Liver (tissue), 9 donors: ENCODE data around the gene RCBTB1. TPM values are rescaled to one million over a fixed set of nuclear protein-coding genes. Genes with fewer than 3 reads are reported as not detected.
"Not testable (repeated sequence)": the region's sequence is repeated elsewhere in the genome, so short reads cannot be mapped to it uniquely, and the experiment has no call there.

Experiments
- DNase-seq: peaks from one replicate; pipeline ENCODE4 v3.0.0-alpha.2; 2017; ENCODE audit warnings: low spot score
- H3K27ac ChIP-seq, 2 donors: one replicate each; pipeline ENCODE4 v1.7.0; 2013; ENCODE audit warnings: inconsistent platforms in 2 of 2, low read length in 2 of 2, control low read depth in 1 of 2, low read depth in 1 of 2, mild to moderate bottlenecking in 1 of 2
- H3K27me3 ChIP-seq, 4 donors: one replicate each; pipeline versions ENCODE4 v1.6.1 to v1.7.0; 2013; ENCODE audit warnings: low read length in 3 of 4, inconsistent platforms in 1 of 4, mild to moderate bottlenecking in 1 of 4, moderate library complexity in 1 of 4; ENCODE audit not compliant: control insufficient read depth in 4 of 4, insufficient read depth in 4 of 4
- H3K36me3 ChIP-seq, 4 donors: one replicate each; pipeline versions ENCODE4 v1.6.1 to v1.7.0; 2013; ENCODE audit warnings: low read length in 3 of 4, mild to moderate bottlenecking in 3 of 4, low read depth in 1 of 4, moderate library complexity in 1 of 4; ENCODE audit not compliant: control insufficient read depth in 4 of 4, insufficient read depth in 3 of 4
- H3K4me1 ChIP-seq, 4 donors: one replicate each; pipeline versions ENCODE4 v1.6.1 to v1.7.0; 2013; ENCODE audit warnings: low read length in 3 of 4, mild to moderate bottlenecking in 3 of 4, moderate library complexity in 1 of 4; ENCODE audit not compliant: control insufficient read depth in 4 of 4, insufficient read depth in 4 of 4
- H3K4me3 ChIP-seq, 3 donors: one replicate each; pipeline versions ENCODE4 v1.6.1 to v1.7.0; 2013; ENCODE audit warnings: low read length in 3 of 3, control low read depth in 1 of 3, low read depth in 1 of 3, mild to moderate bottlenecking in 1 of 3
- H3K9ac ChIP-seq, 2 donors: one replicate each; pipeline ENCODE4 v1.7.0; 2013; ENCODE audit warnings: low read length in 2 of 2, mild to moderate bottlenecking in 2 of 2, moderate library complexity in 2 of 2, control low read depth in 1 of 2, low read depth in 1 of 2
- H3K9me3 ChIP-seq, 4 donors: one replicate each; pipeline versions ENCODE4 v1.6.1 to v1.7.0; 2013; ENCODE audit warnings: low read length in 3 of 4; ENCODE audit not compliant: control insufficient read depth in 4 of 4
- EGR1 ChIP-seq, 2 donors: IDR thresholded peaks; 2 replicates each; pipeline ENCODE4 v1.6.1; 2016 to 2018; ENCODE audit warnings: antibody characterized with exemption in 2 of 2, low read depth in 2 of 2
- FOXA2 ChIP-seq: IDR thresholded peaks from 2 replicates; pipeline ENCODE4 v1.6.1; 2016; ENCODE audit warnings: antibody characterized with exemption
- GABPA ChIP-seq, 2 donors: IDR thresholded peaks in 1 of 2; conservative IDR thresholded peaks in 1 of 2; 2 replicates each; pipeline ENCODE4 v1.6.1; 2016; ENCODE audit warnings: antibody characterized with exemption in 2 of 2, mild to moderate bottlenecking in 1 of 2, moderate library complexity in 1 of 2
- HNF4G ChIP-seq: IDR thresholded peaks from 2 replicates; pipeline ENCODE4 v1.6.1; 2016; ENCODE audit warnings: antibody characterized with exemption
- JUND ChIP-seq, 2 donors: IDR thresholded peaks; 2 replicates each; pipeline ENCODE4 v1.6.1; 2016; ENCODE audit warnings: antibody characterized with exemption in 2 of 2
- NR2F2 ChIP-seq: IDR thresholded peaks from 2 replicates; pipeline ENCODE4 v1.6.1; 2016; ENCODE audit warnings: antibody characterized with exemption
- RAD21 ChIP-seq, 2 donors: IDR thresholded peaks; 2 replicates each; pipeline ENCODE4 v1.6.1; 2016; ENCODE audit warnings: antibody characterized with exemption in 2 of 2, mild to moderate bottlenecking in 2 of 2
- SP1 ChIP-seq: IDR thresholded peaks from 2 replicates; pipeline ENCODE4 v1.6.1; 2018; ENCODE audit warnings: antibody characterized with exemption, mild to moderate bottlenecking
- TAF1 ChIP-seq: conservative IDR thresholded peaks from 2 replicates; pipeline ENCODE4 v1.6.1; 2016; ENCODE audit warnings: antibody characterized with exemption, mild to moderate bottlenecking
- YY1 ChIP-seq: IDR thresholded peaks from 2 replicates; pipeline ENCODE4 v1.6.1; 2016; ENCODE audit warnings: antibody characterized with exemption, mild to moderate bottlenecking
- WGBS: extraction: QIAGEN DNeasy Blood & Tissue Kit; methylation state at CpG from one replicate; pipeline ENCODE4 v1.1.7; 2013; 5-methylcytosine and 5-hydroxymethylcytosine counted together
- polyA plus RNA-seq, 2 donors: library from polyadenylated mRNA; stranded (reverse) in 1 of 2; unstranded in 1 of 2; fragments of 200-250 nt in 1 of 2; fragments of >200 nt in 1 of 2; fragmentation: Nextera tagmentation in 1 of 2; extraction: Ambion mirVana in 1 of 2; gene quantifications; one replicate each; pipeline versions ENCODE4 v1.2.1 to v1.2.3, GENCODE V29; 2013 to 2015
- total RNA-seq, 2 donors: library from RNA; depleted of rRNA; stranded (reverse); fragments of >200 nt; gene quantifications; one replicate each; pipeline ENCODE4 v1.2.3, GENCODE V29; 2014
- TF ChIP-seq, protein P1 (sequence below): IDR thresholded peaks from 2 replicates; pipeline ENCODE4 v1.6.1; 2016; ENCODE audit warnings: antibody characterized with exemption, mild to moderate bottlenecking
- TF ChIP-seq, protein P2 (sequence below): IDR thresholded peaks from 2 replicates; pipeline ENCODE4 v1.6.1; 2016; ENCODE audit warnings: antibody characterized with exemption
- TF ChIP-seq, protein P3 (sequence below): IDR thresholded peaks from 2 replicates; pipeline ENCODE4 v1.6.1; 2016; ENCODE audit warnings: antibody characterized with exemption
- TF ChIP-seq, protein P4 (sequence below): IDR thresholded peaks from 2 replicates; pipeline ENCODE4 v1.6.1; 2016; ENCODE audit warnings: antibody characterized with exemption
- donor health status: healthy.
- donor health status: healthy.
- donor health status: healthy.
- donor health status: healthy.
- donor health status: healthy.

Gene RCBTB1
- total and polyA plus RNA-seq, 4 donors = 3.9 to 9.0 (median 6.5) TPM

DNA sequence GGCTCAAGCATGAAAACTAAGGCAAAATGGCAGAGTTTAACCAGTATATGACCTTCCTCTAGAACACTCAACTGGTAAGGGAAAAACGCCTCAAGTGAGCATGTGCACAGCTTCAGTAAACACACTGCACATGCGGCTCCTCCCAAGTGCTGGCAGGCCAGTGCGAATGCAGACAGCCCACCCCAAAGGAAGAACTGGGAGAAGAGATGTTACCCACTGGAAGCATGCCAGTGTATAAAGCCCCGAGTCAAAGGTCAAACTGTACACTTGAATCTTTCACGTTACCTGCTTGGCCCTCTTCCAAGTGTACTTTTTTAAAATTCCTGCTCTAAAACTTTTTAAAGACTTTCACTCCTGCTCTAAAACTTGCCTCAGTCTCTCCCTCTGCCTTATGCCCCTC, 19.2 kb upstream of the RCBTB1 start:
- DNase-seq = no peak
- WGBS = 36% methylated on average over 5 of the region's 5 CpGs
- Histone ChIP-seq H3K4me3 (no peak overlapping the region), H3K27ac (no peak overlapping the region), H3K36me3 (no peaks in the 10 kb centered on the region), H3K9me3 (no peaks in the 10 kb centered on the region), H3K4me1 (peaks cover 0 to 6% (median 2%) of the 10 kb centered on the region in 4 donors), H3K27me3 (no peaks in the 10 kb centered on the region), H3K9ac (no peak overlapping the region)
- TF ChIP-seq YY1 = no peak
- no peak for TF ChIP-seq EGR1 (IDR thresholded peaks at IDR 0.05; ENCODE audit: low read depth in 2 of 2)
- TF ChIP-seq SP1 = no peak
- no peak for TF ChIP-seq RAD21 (IDR thresholded peaks at IDR 0.05)
- TF ChIP-seq GABPA (IDR thresholded peaks at IDR 0.05 in 1 of 2, conservative IDR thresholded peaks at IDR 0.05 in 1 of 2) = no peak
- TF ChIP-seq FOXA2 = no peak
- no peak for TF ChIP-seq TAF1
- TF ChIP-seq NR2F2 = no peak
- TF ChIP-seq HNF4G = no peak
- TF ChIP-seq, protein P1, sequence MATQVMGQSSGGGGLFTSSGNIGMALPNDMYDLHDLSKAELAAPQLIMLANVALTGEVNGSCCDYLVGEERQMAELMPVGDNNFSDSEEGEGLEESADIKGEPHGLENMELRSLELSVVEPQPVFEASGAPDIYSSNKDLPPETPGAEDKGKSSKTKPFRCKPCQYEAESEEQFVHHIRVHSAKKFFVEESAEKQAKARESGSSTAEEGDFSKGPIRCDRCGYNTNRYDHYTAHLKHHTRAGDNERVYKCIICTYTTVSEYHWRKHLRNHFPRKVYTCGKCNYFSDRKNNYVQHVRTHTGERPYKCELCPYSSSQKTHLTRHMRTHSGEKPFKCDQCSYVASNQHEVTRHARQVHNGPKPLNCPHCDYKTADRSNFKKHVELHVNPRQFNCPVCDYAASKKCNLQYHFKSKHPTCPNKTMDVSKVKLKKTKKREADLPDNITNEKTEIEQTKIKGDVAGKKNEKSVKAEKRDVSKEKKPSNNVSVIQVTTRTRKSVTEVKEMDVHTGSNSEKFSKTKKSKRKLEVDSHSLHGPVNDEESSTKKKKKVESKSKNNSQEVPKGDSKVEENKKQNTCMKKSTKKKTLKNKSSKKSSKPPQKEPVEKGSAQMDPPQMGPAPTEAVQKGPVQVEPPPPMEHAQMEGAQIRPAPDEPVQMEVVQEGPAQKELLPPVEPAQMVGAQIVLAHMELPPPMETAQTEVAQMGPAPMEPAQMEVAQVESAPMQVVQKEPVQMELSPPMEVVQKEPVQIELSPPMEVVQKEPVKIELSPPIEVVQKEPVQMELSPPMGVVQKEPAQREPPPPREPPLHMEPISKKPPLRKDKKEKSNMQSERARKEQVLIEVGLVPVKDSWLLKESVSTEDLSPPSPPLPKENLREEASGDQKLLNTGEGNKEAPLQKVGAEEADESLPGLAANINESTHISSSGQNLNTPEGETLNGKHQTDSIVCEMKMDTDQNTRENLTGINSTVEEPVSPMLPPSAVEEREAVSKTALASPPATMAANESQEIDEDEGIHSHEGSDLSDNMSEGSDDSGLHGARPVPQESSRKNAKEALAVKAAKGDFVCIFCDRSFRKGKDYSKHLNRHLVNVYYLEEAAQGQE = no peak
- TF ChIP-seq, protein P2, sequence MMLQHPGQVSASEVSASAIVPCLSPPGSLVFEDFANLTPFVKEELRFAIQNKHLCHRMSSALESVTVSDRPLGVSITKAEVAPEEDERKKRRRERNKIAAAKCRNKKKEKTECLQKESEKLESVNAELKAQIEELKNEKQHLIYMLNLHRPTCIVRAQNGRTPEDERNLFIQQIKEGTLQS = no peak
- no peak for TF ChIP-seq JUND (IDR thresholded peaks at IDR 0.05)
- TF ChIP-seq, protein P3, sequence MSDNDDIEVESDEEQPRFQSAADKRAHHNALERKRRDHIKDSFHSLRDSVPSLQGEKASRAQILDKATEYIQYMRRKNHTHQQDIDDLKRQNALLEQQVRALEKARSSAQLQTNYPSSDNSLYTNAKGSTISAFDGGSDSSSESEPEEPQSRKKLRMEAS = no peak
- TF ChIP-seq, protein P4, sequence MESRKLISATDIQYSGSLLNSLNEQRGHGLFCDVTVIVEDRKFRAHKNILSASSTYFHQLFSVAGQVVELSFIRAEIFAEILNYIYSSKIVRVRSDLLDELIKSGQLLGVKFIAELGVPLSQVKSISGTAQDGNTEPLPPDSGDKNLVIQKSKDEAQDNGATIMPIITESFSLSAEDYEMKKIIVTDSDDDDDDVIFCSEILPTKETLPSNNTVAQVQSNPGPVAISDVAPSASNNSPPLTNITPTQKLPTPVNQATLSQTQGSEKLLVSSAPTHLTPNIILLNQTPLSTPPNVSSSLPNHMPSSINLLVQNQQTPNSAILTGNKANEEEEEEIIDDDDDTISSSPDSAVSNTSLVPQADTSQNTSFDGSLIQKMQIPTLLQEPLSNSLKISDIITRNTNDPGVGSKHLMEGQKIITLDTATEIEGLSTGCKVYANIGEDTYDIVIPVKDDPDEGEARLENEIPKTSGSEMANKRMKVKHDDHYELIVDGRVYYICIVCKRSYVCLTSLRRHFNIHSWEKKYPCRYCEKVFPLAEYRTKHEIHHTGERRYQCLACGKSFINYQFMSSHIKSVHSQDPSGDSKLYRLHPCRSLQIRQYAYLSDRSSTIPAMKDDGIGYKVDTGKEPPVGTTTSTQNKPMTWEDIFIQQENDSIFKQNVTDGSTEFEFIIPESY = no peak

DNA sequence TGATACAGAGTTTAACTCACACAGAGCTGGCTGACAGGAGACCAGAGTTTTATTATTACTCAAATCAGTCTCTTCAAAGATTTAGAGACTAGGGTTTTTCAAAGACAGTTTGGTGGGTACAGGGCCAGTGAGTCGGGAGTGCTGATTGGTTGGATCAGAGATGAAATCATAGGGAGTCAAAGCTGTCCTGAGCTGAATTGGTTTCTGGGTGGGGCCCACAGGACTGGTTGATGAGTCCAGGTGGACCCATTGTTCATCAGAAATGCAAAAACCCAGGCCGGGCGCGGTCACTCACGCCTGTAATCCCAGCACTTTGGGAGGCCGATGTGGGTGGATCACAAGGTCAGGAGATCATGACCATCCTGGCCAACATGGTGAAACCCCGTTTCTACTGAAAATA, 17.3 kb upstream of the RCBTB1 start:
- H3K27ac ChIP-seq, H3K4me1 ChIP-seq, H3K4me3 ChIP-seq, DNase-seq, H3K9me3 ChIP-seq, H3K36me3 ChIP-seq, H3K9ac ChIP-seq, H3K27me3 ChIP-seq: not testable (repeated sequence)
- WGBS = 96% methylated on average over 7 of the region's 7 CpGs

DNA sequence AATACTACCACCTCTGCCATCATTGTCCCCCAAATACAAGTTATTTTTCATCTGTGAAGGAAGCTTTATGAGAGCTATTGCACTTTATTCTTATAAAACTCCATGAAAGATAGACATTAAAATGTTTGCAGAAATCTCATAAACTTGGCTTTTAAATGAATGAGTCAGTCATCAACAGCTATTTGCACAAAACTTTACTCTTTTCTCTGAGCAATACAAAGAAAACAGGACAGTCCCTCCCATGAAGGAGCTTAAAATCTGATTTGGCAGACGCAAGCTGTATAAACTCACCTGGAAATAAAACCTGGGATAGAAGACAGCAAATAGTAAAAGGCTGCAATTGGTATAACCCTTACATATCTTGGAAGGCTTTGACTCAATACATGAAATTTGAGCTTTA, 16.6 kb upstream of the RCBTB1 start:
- WGBS = 84% methylated on average over 1 of the region's 1 CpG
- Histone ChIP-seq H3K27ac (no peak overlapping the region), H3K4me1 (peaks cover 0 to 6% (median 2%) of the 10 kb centered on the region in 4 donors), H3K9me3 (no peaks in the 10 kb centered on the region), H3K9ac (no peak overlapping the region), H3K27me3 (no peaks in the 10 kb centered on the region), H3K36me3 (no peaks in the 10 kb centered on the region), H3K4me3 (no peak overlapping the region)
- TF ChIP-seq, protein P2 = no peak
- no peak for DNase-seq
